ENCODE measurements around the gene MIPEP.

GRCh38 chr13:23716401-23716800 lies 172.8 kb downstream of the MIPEP start:
- TF ChIP-seq CTCF (optimal IDR thresholded peaks at IDR 0.05 in 1 of 3, IDR thresholded peaks at IDR 0.05 in 1 of 3, conservative IDR thresholded peaks at IDR 0.05 in 1 of 3; ENCODE audit: extremely low read depth in 1 of 3, insufficient read depth in 2 of 3, low read length in 3 of 3) (no peak), EZH2 (IDR thresholded peaks at IDR 0.05; ENCODE audit: low read length) (no peak)
